HG02840 (cell line): ENCODE measurements around the gene TBC1D22A.

Experiments
- ATAC-seq: cut with Tn5 transposase; IDR thresholded peaks from one replicate; pipeline ENCODE4 v1.9.1; 2021; ENCODE audit warnings: mild to moderate bottlenecking, moderate library complexity, moderate number of reproducible peaks; ENCODE audit not compliant: unreplicated experiment, low FRiP score

Gene TBC1D22A

DNA sequence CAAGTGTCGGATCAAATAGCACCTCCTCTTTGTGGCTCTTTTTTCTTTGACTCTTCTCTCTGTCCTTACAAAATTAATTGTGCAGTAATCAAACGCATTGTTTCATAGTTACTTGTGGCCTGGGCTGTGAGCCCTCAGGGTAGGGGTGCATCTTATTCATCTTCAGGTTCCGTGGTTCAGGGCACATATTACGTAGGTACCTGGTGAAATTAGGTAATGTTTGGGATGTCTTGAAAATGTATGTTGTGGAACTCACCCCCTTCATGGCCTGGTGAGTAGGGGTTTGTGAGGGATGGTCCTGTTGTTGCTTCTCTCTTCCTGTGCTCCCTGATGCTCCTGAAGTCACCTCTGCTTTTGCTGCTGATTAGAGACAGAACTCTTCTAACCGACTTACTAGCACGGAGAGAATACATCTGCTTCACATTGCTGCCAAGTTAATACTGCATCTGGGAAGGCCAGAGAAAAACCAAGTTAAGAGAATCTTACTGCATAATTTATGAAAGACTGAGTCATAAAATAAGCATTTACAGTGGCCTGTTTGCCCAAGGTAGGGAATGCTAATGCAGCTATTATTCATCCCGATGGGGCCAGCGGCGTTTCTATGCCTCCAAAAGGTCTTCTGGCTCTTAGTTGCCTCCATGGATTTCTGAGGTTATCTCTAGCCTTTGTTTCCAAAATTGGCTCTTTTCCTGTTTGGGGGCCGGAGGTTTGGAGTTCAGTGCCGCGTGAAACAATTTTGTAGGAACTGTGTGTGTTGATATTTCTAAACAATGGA lies 66.9 kb downstream of the TBC1D22A start:
- ATAC-seq, result no peak

DNA sequence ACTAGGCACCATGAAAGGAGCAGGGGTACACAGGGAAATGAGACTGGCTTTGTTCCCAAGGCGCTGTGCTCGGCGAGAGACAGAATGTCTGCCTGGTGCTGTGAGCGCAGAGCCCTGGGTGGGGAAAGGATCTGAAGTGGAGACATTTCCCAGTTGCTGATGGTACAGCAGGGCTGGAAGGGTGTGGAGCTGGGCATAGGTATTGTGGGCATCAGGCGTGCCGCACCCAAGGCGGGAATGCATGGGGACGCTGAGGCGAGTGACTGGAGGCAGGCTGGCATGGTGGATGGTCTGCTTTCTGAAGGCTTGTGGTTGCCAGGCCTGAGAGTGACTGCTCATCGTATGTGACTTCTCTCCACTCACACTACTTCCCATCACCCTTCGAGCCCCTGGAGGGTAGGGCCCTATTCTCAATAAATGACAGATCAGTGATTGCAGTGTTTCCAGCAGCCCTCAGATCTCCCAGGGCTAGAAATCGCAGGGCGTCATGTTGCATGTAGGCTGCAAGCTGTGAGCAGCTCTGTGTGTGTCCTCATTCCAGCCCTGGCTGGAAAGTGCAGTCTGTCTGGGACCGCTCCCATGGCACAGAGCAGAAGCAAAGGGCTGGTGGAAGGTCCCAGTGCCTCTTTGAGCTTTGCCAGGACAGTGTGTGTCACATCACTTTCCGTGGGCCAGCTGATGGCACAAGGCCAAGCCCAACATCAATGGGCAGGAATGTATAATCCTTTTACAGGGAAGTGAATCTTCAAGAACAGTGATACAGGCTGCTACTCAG lies 67.7 kb downstream of the TBC1D22A start:
- no peak for ATAC-seq

DNA sequence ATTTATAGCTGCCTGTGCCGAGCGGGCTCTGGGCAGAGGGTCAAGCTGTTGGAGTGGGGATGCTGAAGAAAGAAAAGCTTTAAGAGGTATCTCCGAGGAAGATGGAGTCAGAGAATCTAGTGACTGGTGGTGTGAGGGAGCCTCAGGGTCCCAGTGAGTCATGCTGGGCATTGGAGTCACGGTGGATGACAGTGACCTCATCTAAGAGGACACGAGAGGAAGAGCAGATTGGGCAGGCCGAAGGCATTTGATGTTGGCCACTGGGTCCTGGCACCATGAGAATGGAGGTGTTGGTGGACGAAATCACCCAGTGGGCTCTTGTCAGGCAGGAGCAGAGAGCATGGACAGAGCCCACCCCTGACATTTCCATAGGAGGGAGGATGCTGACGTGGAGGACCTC lies 68.4 kb downstream of the TBC1D22A start:
- no peak for ATAC-seq

DNA sequence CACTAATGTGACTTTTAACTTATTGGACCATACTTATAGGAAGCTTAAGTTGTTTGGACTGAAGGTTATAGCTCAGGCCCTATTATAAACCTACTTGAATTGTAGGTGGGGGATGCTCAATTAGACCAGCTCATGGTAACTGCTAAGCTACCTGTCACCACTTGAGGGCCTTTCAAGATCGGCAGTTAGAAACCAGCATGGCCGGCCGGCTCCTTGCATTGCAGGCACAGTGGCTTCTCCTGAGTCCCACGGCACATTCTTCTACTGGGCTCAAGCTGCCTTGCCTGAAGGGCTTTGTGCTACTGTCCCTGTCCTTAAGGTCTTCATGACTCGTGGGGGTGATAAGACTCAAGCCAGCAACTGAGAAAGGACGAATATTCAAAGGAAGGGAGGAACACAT lies 70.8 kb downstream of the TBC1D22A start:
- no peak for ATAC-seq

DNA sequence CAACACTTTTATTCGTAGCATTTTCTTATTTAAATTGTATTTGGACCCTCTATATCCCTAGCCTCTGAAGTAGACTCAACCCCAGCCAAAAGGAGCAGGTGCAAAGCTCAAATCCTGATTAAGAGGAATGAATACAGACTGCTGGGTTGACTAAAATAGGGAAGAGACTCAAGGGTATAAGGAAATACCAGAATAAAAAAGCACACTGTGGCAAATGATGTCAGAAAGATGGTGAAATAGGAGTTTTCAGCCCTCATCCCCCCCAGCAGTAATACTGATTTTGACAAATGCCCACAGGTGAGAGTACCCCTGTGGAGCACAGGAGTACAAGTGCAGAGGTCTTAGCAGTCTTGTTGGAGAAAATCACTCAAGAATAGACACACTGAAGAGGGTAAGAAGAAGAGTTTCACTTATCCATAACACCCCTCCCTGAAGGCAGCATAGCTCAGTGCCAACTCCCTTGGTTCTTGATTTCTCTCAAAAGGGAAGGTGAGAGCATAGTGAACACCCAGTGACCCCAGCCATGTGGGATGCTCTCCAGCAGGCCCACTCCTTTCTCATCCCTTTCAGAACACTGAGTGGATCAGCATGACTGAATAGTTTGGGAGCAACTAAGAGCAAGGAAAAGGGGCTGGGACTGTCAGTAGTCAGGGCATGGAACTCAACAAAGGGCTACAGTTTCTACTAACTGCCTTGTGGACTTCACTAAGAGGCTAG lies 71.7 kb downstream of the TBC1D22A start:
- ATAC-seq, result no peak

DNA sequence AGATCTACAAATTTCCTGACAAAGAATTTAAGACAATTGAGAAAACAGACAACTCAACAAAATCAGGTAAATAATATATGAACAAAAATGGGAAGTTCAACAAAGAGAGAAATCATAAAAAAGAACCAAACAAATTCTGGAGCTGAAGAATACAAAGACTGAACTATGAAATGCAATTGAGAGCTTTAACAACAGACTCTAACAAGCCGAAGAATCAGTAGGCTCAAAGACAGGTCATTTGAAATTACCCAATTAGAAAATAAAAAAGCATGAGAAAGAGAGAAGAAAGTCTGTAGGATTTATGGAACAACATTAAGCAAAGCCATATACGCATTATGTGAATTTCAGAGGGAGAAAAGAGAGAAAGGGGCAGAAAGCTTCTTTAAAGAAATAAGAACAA lies 72.8 kb downstream of the TBC1D22A start:
- ATAC-seq, result no peak

DNA sequence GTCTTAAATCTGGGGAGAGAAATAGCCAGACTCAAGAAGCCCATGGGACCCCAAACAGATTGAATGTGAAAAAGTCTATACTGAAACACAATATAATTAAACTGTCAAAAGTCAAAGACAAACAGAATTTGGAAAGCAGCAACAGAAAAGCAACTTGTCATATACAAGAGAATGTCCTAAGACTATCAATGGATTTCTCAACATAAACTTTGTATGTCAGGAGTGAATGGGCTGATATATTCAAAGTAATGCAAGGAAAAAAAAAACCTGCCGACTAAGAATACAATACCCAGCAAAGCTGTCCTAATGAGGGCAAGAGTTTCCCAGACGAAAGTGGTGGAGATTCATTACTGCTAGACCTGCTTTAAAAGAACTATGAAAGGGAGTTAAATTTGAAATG lies 73.2 kb downstream of the TBC1D22A start:
- ATAC-seq, result no peak

DNA sequence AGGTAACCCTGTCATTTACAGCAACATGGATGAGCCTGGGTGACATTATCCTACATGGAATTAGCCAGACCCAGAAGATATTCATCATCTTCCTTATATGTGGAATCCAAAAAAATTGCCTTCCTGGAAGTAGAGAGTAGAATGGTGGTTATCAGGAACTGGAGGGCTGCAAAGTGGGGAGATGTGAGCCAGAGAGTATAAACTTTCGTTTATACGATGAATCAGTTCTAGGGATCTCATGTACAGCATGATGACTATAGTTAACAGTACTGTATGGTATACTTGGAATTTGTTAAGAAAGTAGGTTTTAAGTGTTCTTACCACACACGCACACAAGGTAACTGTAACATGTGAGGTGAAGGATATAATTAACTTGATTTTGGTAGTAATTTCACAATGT lies 79.1 kb downstream of the TBC1D22A start:
- no peak for ATAC-seq

DNA sequence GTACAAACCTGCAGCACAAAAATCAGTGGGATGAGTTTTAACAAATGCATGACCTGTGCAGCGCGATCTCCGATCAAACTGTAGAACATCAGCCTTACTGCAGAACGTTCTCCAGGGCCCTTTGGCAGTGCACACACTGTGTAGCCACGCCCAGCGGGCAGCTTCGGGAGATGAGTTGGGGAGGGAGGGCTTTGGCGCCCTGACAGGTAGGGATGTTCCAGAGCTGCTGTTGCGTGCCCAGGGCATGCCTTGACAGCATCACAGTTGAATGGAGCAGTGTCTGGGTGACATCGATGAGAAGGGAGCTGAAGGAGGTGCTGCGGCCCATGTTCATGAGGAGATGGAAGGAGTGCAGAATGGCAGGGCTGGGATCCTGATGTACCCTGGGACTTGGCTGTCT lies 80.2 kb downstream of the TBC1D22A start:
- ATAC-seq, result no peak

DNA sequence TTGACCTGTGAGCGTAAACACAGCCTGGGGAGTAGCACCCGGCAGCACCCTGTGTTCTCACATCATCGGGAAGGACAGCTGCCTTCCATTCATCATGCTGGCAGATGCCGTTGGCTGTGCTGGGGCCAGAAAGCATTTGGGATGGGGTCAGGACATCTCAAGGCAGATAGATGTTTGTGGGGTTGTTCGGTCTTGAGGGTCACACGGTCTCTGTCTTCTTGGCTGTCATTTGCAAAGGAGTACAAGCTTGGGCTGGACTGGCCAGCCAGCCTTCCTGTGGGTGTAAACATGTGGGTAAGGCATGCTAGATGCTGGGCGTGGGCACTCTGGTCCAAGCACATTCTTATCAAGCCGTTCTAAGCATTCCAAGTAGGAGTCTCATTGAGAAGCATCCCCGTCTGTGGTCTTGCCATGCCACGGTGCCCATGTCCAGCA lies 81.4 kb downstream of the TBC1D22A start:
- no peak for ATAC-seq

DNA sequence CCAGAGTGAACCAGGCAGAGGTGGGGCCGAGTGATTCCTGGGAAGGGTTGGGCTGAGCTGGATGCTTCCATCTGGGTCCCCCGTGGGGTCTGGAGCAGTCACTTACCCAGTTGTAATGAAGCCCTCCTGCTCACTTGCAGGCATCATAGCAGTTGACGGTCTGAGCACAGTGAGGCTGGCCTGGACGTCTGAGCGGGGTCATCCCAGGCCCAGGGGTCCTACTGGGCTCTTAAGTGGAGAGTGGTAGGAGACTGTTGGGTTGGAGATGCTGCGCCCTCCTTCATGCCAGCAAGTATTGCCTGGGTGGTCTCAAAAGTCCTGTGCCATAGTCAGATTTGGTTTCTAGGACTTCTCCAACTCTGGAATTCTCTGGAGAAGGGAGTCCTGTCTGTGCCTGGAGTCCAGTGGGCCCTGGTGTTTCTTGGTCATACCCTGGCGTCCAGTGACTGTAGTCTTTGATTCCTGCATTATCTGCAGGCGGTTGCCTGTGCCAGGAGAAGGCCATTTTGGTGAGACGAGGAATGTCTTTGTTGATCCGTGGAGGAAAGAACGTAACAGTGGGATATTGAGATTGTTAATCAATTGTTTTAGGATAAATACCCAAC lies 82.3 kb downstream of the TBC1D22A start:
- no peak for ATAC-seq

DNA sequence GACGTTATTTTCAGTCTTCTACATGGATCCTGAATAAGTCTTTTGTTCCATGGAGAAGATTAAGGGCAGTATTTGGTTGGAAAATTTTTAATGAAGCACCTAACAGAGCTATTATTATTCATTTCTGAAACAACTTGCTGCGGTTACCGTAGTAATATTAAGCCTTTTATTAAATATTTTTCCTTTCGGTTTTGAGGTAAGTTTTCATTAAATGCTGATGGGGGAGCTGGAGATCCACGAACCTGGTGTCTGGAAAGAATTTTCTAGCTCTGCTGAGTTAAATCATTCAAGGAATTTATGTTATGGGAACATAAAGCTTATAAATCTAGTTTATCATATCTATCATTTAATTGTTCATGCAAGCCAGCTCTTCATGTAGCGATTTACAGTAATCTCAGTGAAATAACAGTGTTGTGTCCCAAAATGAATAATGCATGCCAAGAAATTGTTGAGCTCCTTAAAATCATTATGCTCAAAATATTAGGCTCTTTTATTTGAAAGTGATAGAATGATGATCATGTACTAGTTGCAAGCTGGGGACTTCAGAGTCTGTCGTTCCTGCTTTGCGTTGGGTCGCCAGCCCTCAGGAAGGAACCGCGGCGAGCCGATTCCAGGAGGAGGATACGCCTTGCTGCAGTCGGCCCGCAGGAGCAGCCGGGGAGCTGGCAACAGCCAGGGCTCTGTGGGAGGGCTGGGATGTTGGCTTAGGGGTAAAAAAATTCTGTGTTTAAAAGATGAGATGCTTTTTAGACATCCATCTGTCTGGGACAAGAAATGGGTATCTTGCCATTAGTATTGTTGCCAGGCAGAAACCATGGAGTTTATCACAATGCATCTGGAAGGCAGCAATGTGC lies 83.1 kb downstream of the TBC1D22A start:
- ATAC-seq, result no peak

DNA sequence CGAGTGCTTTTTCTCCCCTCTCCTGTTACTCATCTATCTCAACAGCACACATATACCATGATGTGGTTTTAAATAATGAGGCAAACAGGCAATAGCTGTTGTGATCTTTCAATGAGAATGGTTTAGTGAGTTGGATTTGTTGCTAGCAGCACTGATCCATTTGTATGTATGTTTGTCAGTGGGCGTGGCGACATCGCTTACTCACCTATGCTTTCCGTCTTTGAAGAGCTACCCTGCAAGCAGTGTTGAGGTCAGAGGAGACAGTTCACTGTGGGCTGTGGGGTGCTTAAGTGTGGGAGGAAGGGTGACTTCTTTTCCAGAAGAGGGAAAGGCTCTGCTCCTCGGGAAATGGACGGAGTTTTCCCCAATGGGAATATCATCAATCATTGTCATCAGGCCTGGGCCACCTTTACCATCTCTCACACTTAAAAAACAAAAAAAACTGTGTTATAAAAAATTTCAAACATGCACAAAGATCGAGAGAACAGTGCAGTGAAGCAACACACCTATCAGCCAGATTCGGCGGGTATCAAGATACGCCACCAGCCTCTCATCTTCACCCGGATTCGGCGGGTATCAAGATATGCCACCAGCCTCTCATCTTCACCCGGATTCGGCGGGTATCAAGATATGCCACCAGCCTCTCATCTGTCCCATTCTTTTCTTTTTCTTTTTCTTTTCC lies 83.8 kb downstream of the TBC1D22A start:
- ATAC-seq, result no peak

DNA sequence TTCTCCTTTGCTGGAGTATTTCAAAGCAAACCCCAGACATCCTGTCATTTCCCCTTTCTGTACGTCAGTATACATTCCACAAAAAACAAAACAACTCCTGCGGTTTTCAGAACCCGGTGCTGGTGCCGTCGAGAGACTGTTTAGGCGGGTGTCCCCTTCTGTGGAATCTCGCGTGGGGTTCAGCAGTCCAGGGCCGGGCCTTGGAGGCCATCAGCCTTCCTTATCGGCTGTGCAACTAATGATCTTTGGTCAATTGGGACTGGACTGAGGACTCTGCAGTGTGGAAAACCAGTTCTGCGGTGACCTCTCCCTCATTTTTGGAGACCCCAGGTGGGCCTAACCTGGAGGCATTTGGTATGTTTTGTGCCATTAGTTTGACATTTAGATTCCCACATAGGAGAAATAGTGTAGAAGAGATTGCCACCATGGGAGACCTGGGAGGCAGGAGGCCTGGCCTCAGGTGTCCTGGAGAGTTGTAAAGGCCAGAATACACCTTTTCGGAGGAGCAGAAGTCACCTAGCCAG lies 84.4 kb downstream of the TBC1D22A start:
- ATAC-seq, result no peak

DNA sequence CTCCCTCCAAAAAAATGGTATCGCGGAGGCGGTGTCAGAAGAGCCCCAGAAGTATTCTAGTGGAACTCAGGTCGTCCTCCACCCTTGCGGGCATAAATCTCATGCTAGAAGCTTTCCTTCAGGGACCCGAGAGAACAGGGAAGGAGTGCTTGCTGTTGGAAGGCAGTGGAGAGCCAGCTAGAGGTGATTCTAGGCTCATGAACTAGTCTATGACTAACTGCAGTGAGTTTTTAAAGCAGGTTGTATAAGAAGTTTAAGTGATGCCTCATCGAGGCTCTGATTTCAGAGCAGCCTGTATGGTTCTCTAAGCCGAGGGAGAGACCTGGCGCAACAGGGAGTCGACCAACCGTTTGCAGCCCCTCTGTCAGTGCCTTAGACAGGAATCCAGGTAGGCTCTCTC lies 85.7 kb downstream of the TBC1D22A start:
- ATAC-seq, result no peak

DNA sequence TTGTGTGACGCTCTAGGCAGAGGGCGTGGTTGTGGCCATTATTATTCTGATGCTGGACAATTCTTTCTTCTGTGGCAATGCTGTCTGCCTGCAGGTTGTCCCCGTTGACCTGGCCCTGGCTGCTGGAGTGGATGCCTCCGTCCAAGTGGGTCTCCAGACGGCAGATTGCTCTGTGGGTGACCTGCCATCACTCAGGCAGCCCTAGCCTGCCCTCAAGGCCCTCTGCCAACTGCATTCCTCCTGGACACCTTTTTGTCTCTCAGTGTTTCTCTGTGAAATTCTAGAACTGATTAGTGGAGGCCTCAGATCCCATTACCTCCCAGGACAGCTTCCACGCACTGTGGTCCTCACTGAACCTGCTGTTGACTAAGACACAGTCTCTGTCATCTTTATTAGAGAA lies 86.7 kb downstream of the TBC1D22A start:
- no peak for ATAC-seq

DNA sequence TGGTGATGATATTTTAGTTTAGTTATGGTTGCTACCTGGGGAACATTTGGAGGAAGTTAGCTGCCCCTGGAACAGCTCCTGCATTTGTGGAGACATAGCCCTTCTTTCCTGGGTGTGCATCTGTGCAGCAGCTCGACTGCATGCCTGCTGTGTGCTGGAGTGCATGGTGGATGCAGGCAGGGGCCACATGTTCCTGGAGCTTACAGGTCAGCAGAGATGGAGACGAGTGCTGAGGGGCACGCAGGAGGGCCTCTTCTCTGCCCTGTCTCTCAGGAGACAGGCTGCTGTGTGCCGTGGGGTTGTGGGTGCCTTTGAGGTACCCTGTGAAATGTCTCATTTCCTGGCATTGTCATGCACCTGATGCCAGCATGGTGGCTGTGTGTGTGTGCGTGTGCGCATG lies 87.5 kb downstream of the TBC1D22A start:
- ATAC-seq, result no peak

DNA sequence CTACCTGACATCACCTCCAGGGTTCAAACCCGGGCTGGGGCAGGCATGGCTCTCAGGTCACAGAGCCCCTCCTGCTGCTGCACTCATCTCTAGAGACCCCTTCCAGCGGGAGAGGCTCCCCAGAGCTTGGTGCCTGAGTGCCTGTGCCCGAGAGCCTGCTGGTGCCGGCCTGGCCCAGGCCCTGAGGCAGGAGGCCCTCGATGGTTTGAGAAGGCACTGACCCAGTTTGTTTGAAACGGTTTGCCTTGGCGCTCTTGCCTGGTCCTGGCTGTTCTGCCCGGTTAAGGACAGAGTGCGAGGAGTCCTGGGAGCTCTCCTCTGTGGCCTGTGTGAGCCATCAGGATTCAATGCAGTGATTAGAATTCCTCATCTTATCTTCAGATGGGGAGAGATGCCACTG lies 88.9 kb downstream of the TBC1D22A start:
- no peak for ATAC-seq

DNA sequence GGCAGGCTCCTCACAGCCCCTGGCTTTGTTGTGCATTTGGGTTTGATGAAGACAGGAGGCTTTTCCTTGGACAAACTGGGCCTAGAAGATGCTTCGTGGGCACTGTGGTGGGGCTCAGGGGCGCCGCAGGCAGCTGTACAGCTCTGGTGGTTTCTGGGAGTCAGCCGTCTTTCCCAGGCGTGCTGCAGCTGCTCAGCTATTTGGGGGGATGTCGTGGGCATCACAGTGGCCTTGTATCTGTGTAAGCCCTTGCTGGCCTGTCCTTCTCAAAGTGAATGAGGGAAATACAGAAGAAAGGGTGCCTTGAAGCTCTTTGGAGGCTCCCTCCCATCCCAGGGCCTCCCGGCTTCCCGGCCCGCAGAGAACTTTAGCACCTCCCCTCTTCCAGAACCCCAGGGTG lies 89.5 kb downstream of the TBC1D22A start:
- ATAC-seq, result no peak
